Activated CD4-positive, alpha-beta T cell treated with anti-CD3 and anti-CD28 coated beads, Interleukin-2, amount 50 U/mL, for 16 hours (primary cell): ENCODE data around the gene CCDC141.
A peak's percentile ranks its signal among the peaks of the same experiment; 100 is the strongest.
"Not testable (repeated sequence)": the region's sequence is repeated elsewhere in the genome, so short reads cannot be mapped to it uniquely, and the experiment has no call there.

ENCODE experiments used
- DNase-seq: peaks from one replicate; pipeline ENCODE4 v3.0.0-alpha.2; 2020

The CCDC141 gene

DNA sequence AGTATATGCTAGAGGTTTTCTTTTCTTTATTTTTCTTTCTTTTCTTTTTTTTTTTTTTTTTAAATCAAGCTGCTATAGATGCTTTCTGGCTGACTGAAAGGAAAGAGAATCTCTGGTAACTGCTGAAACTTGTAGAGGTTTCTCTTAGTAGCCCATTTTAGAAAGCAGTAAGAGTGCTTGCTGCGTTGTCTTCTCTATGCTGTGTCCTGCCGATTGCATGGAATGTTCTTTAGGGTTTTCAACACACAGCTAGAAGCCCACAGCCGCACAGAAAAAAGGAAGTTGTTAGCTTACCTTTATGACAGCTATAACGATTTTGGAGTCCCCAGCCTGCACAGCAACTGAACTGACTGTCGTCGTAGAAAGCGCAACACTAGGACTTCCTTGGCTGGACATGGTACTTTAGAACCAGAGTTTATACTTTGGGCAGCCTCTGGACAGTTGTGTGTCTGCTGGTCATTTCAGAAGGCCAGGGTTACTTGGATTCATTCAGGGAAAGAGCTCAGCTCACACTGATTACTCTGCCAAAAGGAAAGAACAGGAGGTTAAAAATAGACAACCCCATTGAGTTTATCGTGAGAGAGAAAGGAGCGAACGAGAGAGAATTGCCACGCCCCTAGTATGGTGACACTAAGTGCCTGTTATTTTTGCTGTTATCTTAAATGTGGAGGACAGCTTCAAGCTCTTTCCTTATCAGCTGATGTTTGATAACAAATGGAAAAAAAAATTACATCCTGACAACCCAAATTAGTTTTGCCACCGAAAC, at the start of gene CCDC141:
Gene CCDC141, minus strand, starts transcription at position 592 of the 766 bp plus-strand sequence. Its CDS starts 196 bp downstream, at position 396.
- peak; percentile 23 for DNase-seq

DNA sequence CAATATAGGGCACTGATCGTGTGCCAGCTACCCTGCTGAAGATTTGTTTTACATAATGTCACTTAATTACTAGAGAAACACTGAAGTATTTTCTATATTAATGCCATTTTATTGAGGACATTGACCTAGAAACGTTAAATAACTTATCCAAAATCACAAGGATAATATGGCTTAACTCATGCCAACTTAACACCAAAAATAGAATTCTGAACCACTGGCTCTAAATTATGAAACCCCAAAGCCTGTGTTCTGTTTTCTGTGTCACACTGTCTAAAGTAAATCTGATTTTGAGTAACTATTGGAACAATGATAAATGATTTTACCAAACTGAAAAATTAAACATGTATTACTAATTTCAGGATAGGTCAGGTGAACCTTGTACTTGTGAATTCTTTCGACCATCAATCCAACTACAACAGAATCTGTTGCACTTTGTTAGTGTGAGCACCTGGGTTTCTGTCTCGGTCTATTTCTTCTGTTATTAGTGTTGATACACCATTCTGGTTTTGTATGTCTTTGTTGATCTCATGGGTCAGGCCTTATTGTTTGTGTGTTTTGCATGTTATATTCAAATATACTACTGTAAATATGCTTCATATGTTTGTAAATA, 48.2 kb upstream of the CCDC141 start:
- DNase-seq = no peak

GRCh38 chr2:179097131-179097530, 47.2 kb upstream of the CCDC141 start:
- DNase-seq = no peak

DNA sequence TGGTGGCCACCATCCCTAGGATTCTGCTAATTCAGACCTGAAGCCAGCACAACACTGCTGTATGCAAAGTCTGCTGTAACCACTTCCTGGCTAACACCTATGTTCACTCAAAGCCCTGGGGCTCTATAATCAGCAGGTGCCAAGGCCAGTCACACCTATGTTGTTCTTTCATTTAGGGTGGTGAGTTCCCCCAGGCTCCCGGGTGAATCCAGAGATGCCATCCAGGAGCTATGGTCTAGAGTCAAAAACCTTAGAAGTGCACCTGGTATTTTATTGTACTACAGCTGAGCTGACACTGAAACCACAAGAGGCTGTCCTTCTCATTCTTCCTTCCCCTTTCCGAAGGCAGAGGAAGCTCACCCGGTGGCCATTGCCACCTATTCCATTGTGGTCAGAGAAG, 46.2 kb upstream of the CCDC141 start:
- no peak for DNase-seq

GRCh38 chr2:179092912-179093311, 43.0 kb upstream of the CCDC141 start:
- not testable (repeated sequence) for DNase-seq

DNA sequence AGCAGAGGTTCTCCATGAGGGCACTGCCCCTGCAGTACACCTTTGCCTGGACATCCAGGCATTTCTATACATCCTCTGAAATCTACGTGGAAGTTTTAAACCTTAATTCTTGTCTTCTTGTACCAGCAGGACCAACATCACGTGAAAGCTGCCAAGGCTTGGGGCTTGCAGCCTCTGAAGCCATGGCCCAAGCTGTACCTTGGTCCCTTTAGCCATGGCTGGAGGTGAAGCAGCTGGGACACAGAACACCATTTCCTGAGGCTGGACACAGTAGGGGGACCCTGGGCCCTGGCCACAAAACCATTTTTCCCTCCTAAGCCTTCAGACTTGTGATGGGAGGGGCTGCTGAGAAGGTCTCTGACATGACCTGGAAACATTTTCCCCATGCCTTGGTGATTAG, 32.8 kb upstream of the CCDC141 start:
- no peak for DNase-seq

DNA sequence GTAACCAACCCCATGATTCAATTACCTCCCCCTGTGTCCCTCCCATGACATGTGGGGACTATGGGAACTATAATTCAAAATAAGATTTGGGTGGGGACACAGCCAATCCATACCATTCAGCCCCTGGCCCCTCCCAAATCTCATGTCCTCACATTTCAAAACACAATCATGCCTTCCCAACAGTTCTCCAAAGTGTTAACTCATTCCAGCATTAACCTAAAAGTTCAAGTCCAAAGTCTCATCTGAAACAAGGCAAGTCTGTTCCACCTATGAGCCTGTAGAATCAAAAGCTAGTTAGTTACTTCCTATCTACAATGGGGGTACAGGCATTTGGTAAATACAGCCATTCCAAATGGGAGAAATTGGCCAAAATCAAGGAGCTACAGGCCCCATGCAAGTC, 32.0 kb upstream of the CCDC141 start:
- no peak for DNase-seq

- DNase-seq = no peak
Observed at GRCh38 chr2:179072527-179072926, 22.6 kb upstream of the CCDC141 start.

- DNase-seq = no peak
Observed at GRCh38 chr2:179071810-179072355, 21.9 kb upstream of the CCDC141 start.

DNA sequence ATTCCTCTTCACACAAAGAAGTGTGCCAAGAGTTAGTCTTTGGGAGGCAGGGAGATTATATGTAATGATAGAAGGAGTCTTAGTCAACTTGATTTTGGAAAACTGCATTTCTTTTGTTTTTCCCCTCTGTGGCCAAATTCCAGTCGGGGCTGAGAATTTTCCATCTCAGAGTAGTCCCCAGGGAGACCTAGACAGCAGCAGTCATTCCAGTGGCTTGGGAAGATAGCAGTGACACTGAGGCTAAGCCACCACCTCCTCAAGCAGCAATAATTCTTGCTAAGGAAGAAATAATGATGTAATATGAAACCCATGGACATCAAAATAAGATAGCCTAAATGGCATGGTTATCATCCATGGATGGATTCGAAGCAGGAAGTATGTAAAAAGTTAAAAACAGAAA, 21.0 kb upstream of the CCDC141 start:
- DNase-seq = no peak

GRCh38 chr2:179069685-179070084, 19.7 kb upstream of the CCDC141 start:
- no peak for DNase-seq

DNA sequence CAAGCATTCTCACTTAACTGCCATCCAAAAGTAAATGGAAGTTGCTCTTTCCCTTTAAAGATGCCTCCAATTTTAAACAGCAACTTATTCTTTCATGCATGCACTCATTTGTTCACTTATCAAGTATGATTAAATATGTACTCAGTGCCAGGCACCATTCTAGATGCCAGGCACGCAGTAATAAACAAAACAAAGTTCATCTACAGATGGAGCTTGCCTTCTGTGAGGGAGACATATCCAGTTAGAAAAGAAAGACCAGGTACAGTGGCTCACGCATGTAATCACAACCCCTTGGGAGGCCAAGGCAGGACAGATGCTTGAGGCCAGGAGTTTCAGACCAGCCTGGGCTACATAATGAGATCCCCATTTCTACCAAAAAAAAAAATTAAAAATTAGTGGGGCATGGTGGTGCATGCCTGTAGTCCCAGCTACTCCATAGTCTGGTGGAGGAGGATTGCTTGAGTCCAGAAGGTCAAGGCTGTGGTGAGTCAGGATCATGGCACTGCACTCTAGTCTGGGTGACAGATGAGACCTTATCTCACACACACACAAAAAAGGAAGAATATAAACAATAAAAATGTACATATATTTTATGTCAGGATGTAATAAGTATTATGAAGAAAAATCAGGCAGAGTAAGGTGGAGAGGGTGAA, 19.2 kb upstream of the CCDC141 start:
- DNase-seq = no peak

DNA sequence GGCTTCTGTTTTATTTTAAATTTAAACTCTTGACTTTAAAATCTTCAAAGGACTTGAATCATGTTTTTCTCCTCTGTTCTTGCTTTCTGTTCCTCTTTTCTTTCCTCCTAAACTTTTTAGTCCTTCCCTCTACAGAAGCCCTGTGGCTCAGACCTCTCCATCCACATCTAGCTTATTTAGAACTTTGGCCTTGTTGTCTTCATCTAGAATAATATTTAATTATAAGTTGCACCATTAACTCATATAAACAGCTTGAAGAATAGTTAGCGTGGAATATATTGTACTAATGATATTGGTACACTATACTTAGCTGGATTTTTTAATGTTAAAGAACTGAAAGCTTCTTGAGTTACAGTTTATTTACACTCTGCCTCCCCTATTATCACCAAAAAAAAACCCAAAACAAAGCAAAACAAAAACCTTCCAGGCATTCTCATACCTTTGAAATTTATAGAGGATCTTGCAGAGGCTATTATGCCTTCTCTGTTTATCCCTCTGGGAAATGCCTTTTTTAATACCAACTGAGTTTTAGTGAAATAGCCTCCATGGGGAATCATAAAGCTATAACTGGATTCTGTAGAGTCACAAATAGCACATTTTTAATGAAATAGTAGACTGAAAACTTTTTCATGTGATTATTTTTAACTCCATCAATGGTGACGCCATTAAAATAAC, 9.2 kb upstream of the CCDC141 start:
- DNase-seq = no peak

GRCh38 chr2:179057737-179058136, 7.8 kb upstream of the CCDC141 start:
- DNase-seq = no peak

- DNase-seq = not testable (repeated sequence)
Observed at GRCh38 chr2:179053568-179053967, 3.6 kb upstream of the CCDC141 start.

- DNase-seq = no peak
Observed at GRCh38 chr2:179051250-179051649, 1.3 kb upstream of the CCDC141 start.

DNA sequence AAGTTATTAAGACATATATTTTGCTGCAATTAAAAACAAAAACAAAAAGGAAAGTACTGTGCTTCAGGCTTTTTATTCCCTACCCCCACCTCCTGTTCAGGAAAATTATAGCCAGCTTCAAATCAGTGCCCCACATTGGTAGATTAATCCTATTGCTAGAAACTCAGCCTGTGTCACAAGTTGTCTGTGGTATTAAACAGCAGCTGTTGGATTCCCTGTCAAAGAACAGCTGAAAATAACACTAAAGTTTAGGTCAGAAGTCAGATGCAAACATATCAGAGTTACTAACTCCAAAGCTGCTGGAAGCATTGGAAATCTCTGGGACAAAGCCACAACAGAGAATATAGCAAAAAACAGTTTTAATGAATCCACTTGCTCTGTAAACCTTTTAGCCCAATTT, 818 bp upstream of the CCDC141 start:
- no peak for DNase-seq

- DNase-seq = no peak
Observed at GRCh38 chr2:179049203-179049545, 763 bp downstream of the CCDC141 start.

DNA sequence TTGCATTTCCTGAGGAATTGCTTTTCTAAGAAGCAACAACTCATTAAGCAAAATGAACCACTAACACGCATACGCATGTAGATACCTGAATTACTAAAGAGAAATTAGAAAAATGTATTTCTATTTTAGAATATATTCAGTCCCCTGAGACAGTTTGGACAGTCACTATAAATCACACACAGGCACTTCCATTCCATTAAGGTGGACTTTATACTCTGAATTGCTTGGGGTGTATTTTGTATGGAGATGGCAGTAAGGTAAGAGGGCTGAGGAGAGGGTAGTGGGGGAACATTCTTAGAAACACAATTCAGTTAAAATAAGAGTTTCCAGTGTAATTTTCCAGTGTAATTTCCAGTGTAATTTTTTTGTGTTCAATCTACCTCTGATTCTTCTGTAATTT, 1.8 kb downstream of the CCDC141 start:
- DNase-seq = no peak

- not testable (repeated sequence) for DNase-seq
Observed at GRCh38 chr2:179045602-179046001, 4.3 kb downstream of the CCDC141 start.

GRCh38 chr2:179044500-179044899, 5.4 kb downstream of the CCDC141 start:
- DNase-seq = no peak

GRCh38 chr2:179037807-179038206, 12.1 kb downstream of the CCDC141 start:
- peak; percentile 25 for DNase-seq

GRCh38 chr2:179036353-179036905, 13.5 kb downstream of the CCDC141 start:
- no peak for DNase-seq
